ENCODE measurements around the gene PDILT.

The PDILT gene

DNA sequence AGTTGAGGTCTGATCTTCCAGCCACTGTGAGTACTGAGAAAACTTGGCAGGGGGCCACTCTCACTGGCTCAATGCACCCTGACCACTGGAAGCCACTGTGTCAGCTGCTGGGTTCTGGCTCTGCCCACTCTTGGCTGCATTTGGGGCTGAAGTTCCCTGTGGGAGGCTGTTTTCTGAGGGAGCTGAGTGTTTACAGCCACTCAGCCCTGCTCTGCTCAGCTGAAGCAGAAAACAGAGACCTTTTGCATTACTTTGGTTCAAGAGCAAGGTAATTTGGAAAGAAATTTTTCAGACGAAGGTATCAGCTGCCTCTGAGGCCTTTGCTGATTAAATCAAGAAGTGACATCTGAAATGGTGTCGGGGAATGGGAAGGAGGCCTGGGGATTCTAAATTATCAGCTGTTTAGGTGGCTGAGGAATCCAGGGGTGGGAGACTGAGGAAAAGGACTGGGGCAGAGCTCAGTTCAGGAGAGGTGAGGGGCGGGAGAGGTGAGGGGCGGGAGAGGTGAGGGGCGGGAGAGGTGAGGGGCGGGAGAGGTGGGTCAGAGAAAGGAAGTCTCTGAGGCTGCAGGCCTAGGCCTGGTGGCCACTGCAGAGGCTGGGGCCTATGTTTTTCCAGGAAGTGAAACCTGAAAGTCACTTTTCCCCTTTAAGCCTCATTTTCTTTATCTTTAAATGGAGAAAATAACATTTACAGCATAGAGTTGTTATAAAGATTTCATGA, 5.0 kb upstream of the PDILT start, which contains the start of gene ACSM5:
Gene ACSM5, plus strand, starts transcription at position 137 of the 723 bp plus-strand sequence. CDS start 1,951 bp downstream, outside the sequence.
- no peaks in the 10 kb centered on the region for H3K9me3 ChIP-seq (ENCODE audit: control insufficient read depth, low read length)
- WGBS, 2 experiments: 87 to 88% methylated on average over 4 to 6 of the region's 6 CpGs
- no peaks in the 10 kb centered on the region for H3K27me3 ChIP-seq (ENCODE audit: control insufficient read depth, insufficient read depth, low read length, poor library complexity, severe bottlenecking)
- no peak within 1 kb of the TSS for H3K4me3 ChIP-seq (ENCODE audit: insufficient read depth, low read depth, low read length)
- no peaks in the 10 kb centered on the region for H3K36me3 ChIP-seq (ENCODE audit: control insufficient read depth, insufficient read depth, low read length)
- no peaks in the 10 kb centered on the region for H3K4me1 ChIP-seq (ENCODE audit: control insufficient read depth, insufficient read depth, low read length)
- H3K27ac ChIP-seq (ENCODE audit: insufficient read depth, low read depth, low read length, poor library complexity, severe bottlenecking): no peak within 1 kb of the TSS

GRCh38 chr16:20402651-20403050, 1.9 kb downstream of the PDILT start:
- Histone ChIP-seq H3K36me3 (ENCODE audit: control insufficient read depth, insufficient read depth, low read length) (no peaks in the 10 kb centered on the region), H3K27ac (ENCODE audit: insufficient read depth, low read depth, low read length, poor library complexity, severe bottlenecking) (no peak overlapping the region), H3K4me3 (ENCODE audit: insufficient read depth, low read depth, low read length) (no peak overlapping the region), H3K9me3 (ENCODE audit: control insufficient read depth, low read length) (no peaks in the 10 kb centered on the region), H3K27me3 (ENCODE audit: control insufficient read depth, insufficient read depth, low read length, poor library complexity, severe bottlenecking) (no peaks in the 10 kb centered on the region), H3K4me1 (ENCODE audit: control insufficient read depth, insufficient read depth, low read length) (no peaks in the 10 kb centered on the region)
- 89 to 94% methylated on average over 2 of the region's 2 CpGs for WGBS, 2 experiments

- Histone ChIP-seq H3K36me3 (ENCODE audit: control insufficient read depth, insufficient read depth, low read length) (no peaks in the 10 kb centered on the region), H3K4me3 (ENCODE audit: insufficient read depth, low read depth, low read length) (no peak overlapping the region), H3K27me3 (ENCODE audit: control insufficient read depth, insufficient read depth, low read length, poor library complexity, severe bottlenecking) (no peaks in the 10 kb centered on the region), H3K4me1 (ENCODE audit: control insufficient read depth, insufficient read depth, low read length) (no peaks in the 10 kb centered on the region), H3K9me3 (ENCODE audit: control insufficient read depth, low read length) (no peaks in the 10 kb centered on the region), H3K27ac (ENCODE audit: insufficient read depth, low read depth, low read length, poor library complexity, severe bottlenecking) (no peak overlapping the region)
- 85 to 87% methylated on average over 8 of the region's 8 CpGs for WGBS, 2 experiments
Measured at GRCh38 chr16:20401475-20402016, 3.0 kb downstream of the PDILT start.

DNA sequence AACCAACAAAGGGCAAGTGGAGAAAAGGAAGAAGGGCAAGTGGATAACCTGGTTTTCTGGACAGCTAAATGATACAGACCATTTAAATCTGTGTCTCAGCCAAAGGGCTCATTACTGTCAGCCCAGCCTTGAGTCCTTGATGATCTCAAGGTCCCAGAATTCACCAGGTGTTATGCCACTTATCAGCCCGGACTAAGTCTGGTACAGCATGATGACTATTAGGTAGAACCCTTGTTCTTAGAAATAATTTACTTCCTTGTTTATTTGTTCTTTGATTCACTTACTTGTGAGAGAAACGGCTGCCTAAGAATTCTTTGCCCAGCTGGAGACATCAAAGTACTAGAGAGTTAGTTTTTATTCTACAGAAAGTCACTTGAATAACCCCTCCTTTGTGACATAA, 3.5 kb downstream of the PDILT start:
- no peak overlapping the region for H3K27ac ChIP-seq (ENCODE audit: insufficient read depth, low read depth, low read length, poor library complexity, severe bottlenecking)
- no peaks in the 10 kb centered on the region for H3K36me3 ChIP-seq (ENCODE audit: control insufficient read depth, insufficient read depth, low read length)
- H3K27me3 ChIP-seq (ENCODE audit: control insufficient read depth, insufficient read depth, low read length, poor library complexity, severe bottlenecking): no peaks in the 10 kb centered on the region
- H3K9me3 ChIP-seq (ENCODE audit: control insufficient read depth, low read length): no peaks in the 10 kb centered on the region
- no peak overlapping the region for H3K4me3 ChIP-seq (ENCODE audit: insufficient read depth, low read depth, low read length)
- WGBS, 2 experiments: 93 to 94% methylated on average over 2 of the region's 2 CpGs
- H3K4me1 ChIP-seq (ENCODE audit: control insufficient read depth, insufficient read depth, low read length): no peaks in the 10 kb centered on the region

DNA sequence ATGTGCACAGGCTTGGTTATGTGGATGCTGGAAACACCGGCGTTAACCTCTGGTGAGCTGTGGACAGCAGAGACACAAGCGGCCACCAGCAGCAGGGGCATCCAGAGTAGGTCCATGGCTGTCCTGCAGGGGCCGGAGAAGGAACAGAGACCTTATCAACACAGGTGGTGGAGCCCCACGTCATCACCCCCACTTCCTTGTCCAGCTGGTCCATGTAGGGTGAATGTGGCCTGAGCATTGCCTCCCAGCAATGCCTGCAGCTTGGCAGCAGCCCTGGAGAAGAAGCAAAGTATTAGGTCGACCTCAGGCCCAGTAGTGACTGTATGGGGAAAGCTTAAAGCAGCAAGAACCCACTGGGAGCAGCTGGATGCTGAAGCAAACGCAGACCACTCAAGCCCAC, 5.4 kb downstream of the PDILT start:
- 82% methylated on average over 7 of the region's 7 CpGs for WGBS, 2 experiments
- Histone ChIP-seq H3K4me3 (ENCODE audit: insufficient read depth, low read depth, low read length) (no peak overlapping the region), H3K36me3 (ENCODE audit: control insufficient read depth, insufficient read depth, low read length) (no peaks in the 10 kb centered on the region), H3K9me3 (ENCODE audit: control insufficient read depth, low read length) (no peaks in the 10 kb centered on the region), H3K4me1 (ENCODE audit: control insufficient read depth, insufficient read depth, low read length) (no peaks in the 10 kb centered on the region), H3K27me3 (ENCODE audit: control insufficient read depth, insufficient read depth, low read length, poor library complexity, severe bottlenecking) (no peaks in the 10 kb centered on the region), H3K27ac (ENCODE audit: insufficient read depth, low read depth, low read length, poor library complexity, severe bottlenecking) (no peak overlapping the region)

- Histone ChIP-seq H3K27me3 (ENCODE audit: control insufficient read depth, insufficient read depth, low read length, poor library complexity, severe bottlenecking) (no peaks in the 10 kb centered on the region), H3K4me1 (ENCODE audit: control insufficient read depth, insufficient read depth, low read length) (no peaks in the 10 kb centered on the region), H3K9me3 (ENCODE audit: control insufficient read depth, low read length) (no peaks in the 10 kb centered on the region), H3K4me3 (ENCODE audit: insufficient read depth, low read depth, low read length) (no peak overlapping the region), H3K36me3 (ENCODE audit: control insufficient read depth, insufficient read depth, low read length) (no peaks in the 10 kb centered on the region), H3K27ac (ENCODE audit: insufficient read depth, low read depth, low read length, poor library complexity, severe bottlenecking) (no peak overlapping the region)
- WGBS, 2 experiments: 91 to 92% methylated on average over 3 of the region's 3 CpGs
Measured at GRCh38 chr16:20398603-20399002, 5.9 kb downstream of the PDILT start.

DNA sequence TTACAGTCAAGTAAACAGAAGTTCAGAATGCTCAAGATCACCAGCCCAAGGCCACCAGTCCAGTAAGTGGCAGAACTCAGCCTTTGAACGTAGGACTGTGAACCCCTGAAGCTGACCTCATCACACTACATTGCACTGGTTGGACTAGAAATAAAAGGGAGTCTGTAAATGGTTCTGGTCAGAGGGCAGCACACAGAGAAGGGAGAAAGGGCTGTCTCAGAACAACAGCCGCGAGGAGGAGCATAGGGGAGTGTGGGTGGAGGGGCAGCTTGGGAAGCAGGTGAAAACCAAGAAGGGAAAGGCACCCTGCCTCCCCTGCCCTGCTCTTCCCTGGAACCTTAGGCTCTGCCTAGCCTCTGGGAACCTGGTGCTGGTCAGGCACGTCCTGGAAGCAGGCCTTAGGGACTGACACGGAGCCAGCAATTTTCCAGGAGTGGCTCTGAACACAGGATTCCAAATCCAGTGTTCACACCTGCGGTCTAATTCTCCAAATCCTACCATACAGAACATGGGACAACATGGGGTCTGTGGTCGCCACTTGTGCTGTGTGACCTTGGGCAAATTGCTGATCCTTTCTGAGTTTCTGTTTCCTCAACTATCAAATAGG, 7.0 kb downstream of the PDILT start:
- H3K27me3 ChIP-seq (ENCODE audit: control insufficient read depth, insufficient read depth, low read length, poor library complexity, severe bottlenecking): no peaks in the 10 kb centered on the region
- H3K9me3 ChIP-seq (ENCODE audit: control insufficient read depth, low read length): no peaks in the 10 kb centered on the region
- no peaks in the 10 kb centered on the region for H3K36me3 ChIP-seq (ENCODE audit: control insufficient read depth, insufficient read depth, low read length)
- no peak overlapping the region for H3K27ac ChIP-seq (ENCODE audit: insufficient read depth, low read depth, low read length, poor library complexity, severe bottlenecking)
- no peaks in the 10 kb centered on the region for H3K4me1 ChIP-seq (ENCODE audit: control insufficient read depth, insufficient read depth, low read length)
- 88 to 92% methylated on average over 7 of the region's 7 CpGs for WGBS, 2 experiments
- no peak overlapping the region for H3K4me3 ChIP-seq (ENCODE audit: insufficient read depth, low read depth, low read length)

- 98 to 99% methylated on average over 6 to 7 of the region's 7 CpGs for WGBS, 2 experiments
- Histone ChIP-seq H3K4me1 (ENCODE audit: control insufficient read depth, insufficient read depth, low read length) (no peaks in the 10 kb centered on the region), H3K27ac (ENCODE audit: insufficient read depth, low read depth, low read length, poor library complexity, severe bottlenecking) (no peak overlapping the region), H3K4me3 (ENCODE audit: insufficient read depth, low read depth, low read length) (no peak overlapping the region), H3K9me3 (ENCODE audit: control insufficient read depth, low read length) (no peaks in the 10 kb centered on the region), H3K27me3 (ENCODE audit: control insufficient read depth, insufficient read depth, low read length, poor library complexity, severe bottlenecking) (no peaks in the 10 kb centered on the region), H3K36me3 (ENCODE audit: control insufficient read depth, insufficient read depth, low read length) (no peaks in the 10 kb centered on the region)
Measured at GRCh38 chr16:20396846-20397467, 7.6 kb downstream of the PDILT start.

- no peaks in the 10 kb centered on the region for H3K27me3 ChIP-seq (ENCODE audit: control insufficient read depth, insufficient read depth, low read length, poor library complexity, severe bottlenecking)
- 96 to 97% methylated on average over 2 of the region's 2 CpGs for WGBS, 2 experiments
- H3K4me1 ChIP-seq (ENCODE audit: control insufficient read depth, insufficient read depth, low read length): no peaks in the 10 kb centered on the region
- no peaks in the 10 kb centered on the region for H3K9me3 ChIP-seq (ENCODE audit: control insufficient read depth, low read length)
- H3K4me3 ChIP-seq (ENCODE audit: insufficient read depth, low read depth, low read length): no peak overlapping the region
- H3K36me3 ChIP-seq (ENCODE audit: control insufficient read depth, insufficient read depth, low read length): no peaks in the 10 kb centered on the region
- no peak overlapping the region for H3K27ac ChIP-seq (ENCODE audit: insufficient read depth, low read depth, low read length, poor library complexity, severe bottlenecking)
Measured at GRCh38 chr16:20395946-20396345, 8.6 kb downstream of the PDILT start.

Measured in ectodermal cell (in vitro differentiated cells).